NCI-H82 treated with DMSO at 0.1 percent for 48 hours (cell line): ENCODE measurements around the gene GALNT14.
"Not testable (repeated sequence)": the region's sequence is repeated elsewhere in the genome, so short reads cannot be mapped to it uniquely, and the experiment has no call there.

Experiments
- DNase-seq: peaks from one replicate; lab custom pipeline; 2025; ENCODE audit not compliant: unreplicated experiment; lab: John Stamatoyannopoulos, UW

GALNT14 gene

GRCh38 chr2:30910686-30911085, 227.6 kb downstream of the GALNT14 start:
- DNase-seq = no peak

- not testable (repeated sequence) for DNase-seq
Measured at GRCh38 chr2:30904437-30904836, 233.8 kb downstream of the GALNT14 start.

- no peak for DNase-seq
Measured at GRCh38 chr2:30903326-30903725, 234.9 kb downstream of the GALNT14 start.

- DNase-seq = no peak
Measured at GRCh38 chr2:30900381-30900780, 237.9 kb downstream of the GALNT14 start.

GRCh38 chr2:30899516-30900054, 238.7 kb downstream of the GALNT14 start:
- DNase-seq = no peak

GRCh38 chr2:30897539-30897938, 240.7 kb downstream of the GALNT14 start:
- no peak for DNase-seq

- DNase-seq = no peak
Measured at GRCh38 chr2:30894498-30895119, 243.6 kb downstream of the GALNT14 start.

- DNase-seq = no peak
Measured at GRCh38 chr2:30888852-30889409, 249.3 kb downstream of the GALNT14 start.

GRCh38 chr2:30886080-30886479, 252.2 kb downstream of the GALNT14 start:
- no peak for DNase-seq

GRCh38 chr2:30883822-30884221, 254.4 kb downstream of the GALNT14 start:
- no peak for DNase-seq

- no peak for DNase-seq
Measured at GRCh38 chr2:30883184-30883583, 255.1 kb downstream of the GALNT14 start.

GRCh38 chr2:30880516-30880915, 257.7 kb downstream of the GALNT14 start:
- DNase-seq = no peak

GRCh38 chr2:30877833-30878232, 260.4 kb downstream of the GALNT14 start:
- DNase-seq = no peak

GRCh38 chr2:30872797-30873196, 265.4 kb downstream of the GALNT14 start:
- no peak for DNase-seq

- DNase-seq = no peak
Measured at GRCh38 chr2:30871980-30872789, 266.1 kb downstream of the GALNT14 start.

GRCh38 chr2:30871440-30871839, 266.8 kb downstream of the GALNT14 start:
- DNase-seq = no peak

- DNase-seq = no peak
Measured at GRCh38 chr2:30869988-30870387, 268.3 kb downstream of the GALNT14 start.

- no peak for DNase-seq
Measured at GRCh38 chr2:30867385-30867784, 270.9 kb downstream of the GALNT14 start.

GRCh38 chr2:30866974-30867373, 271.3 kb downstream of the GALNT14 start:
- no peak for DNase-seq

GRCh38 chr2:30865892-30866681, 272.2 kb downstream of the GALNT14 start:
- no peak for DNase-seq

- no peak for DNase-seq
Measured at GRCh38 chr2:30865243-30865642, 273.0 kb downstream of the GALNT14 start.
